DND-41 (cell line): ENCODE results near the gene HECW1.

Experiments
- CTCF ChIP-seq: IDR thresholded peaks from 2 replicates; pipeline ENCODE4 v1.5.1; 2012; ENCODE audit warnings: borderline replicate concordance, low read length, moderate library complexity, mild to moderate bottlenecking; ENCODE audit not compliant: poor library complexity, severe bottlenecking; ENCODE audit errors: extremely low read depth
- EZH2 ChIP-seq: IDR thresholded peaks from 3 replicates; pipeline ENCODE4 v1.6.1; 2012; ENCODE audit warnings: borderline replicate concordance, low read depth, mild to moderate bottlenecking, moderate library complexity, low read length, inconsistent platforms; ENCODE audit not compliant: severe bottlenecking

GRCh38 chr7:43522406-43523156 lies 410.1 kb downstream of the HECW1 start:
- TF ChIP-seq CTCF (no peak), EZH2 (no peak)
